ENCODE results near the gene C6orf89.

Gene C6orf89

DNA sequence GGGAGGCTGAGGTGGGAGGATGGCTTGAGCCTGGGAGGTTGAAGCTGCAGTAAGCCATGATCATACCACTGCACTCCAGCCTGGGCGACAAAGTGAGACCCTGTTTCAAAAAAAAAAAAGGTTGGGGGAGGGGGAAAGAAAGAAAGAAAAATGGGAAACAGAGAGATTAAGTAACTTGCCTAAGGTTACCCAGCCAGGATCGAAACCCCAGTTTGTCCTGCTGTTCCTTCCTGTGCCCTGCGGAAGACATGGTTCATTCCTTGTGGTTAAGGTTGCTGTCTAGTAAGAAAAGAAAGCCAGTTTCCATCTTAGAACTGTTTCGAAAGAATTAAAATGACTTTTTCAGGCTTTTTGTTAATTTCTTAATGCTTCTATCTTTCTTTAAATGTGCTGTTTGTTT, 29.8 kb downstream of the C6orf89 start:
- H3K9ac ChIP-seq (ENCODE audit: low read length) = no peak overlapping the region

DNA sequence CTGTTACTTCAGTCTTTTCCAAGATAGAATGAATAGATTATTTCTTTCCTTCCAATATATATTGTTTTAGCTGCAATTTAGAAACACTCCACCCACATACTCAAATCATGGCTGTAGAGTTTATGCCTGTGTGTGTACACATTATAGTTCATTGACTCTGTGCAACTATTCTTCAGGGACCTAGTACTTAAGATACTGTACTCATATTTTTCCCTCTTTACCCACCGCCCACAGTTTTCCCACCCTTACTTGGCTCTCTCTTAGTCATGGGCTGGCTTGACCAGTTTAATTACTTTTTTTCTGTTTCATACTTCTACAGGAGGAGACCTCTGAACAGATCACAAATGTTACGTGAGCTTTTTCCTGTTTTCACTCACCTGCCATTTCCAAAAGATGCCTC, 30.4 kb downstream of the C6orf89 start:
- peak; percentile 34 for DNase-seq (ENCODE audit: low read depth)
- H3K9ac ChIP-seq (ENCODE audit: low read length) = no peak overlapping the region

More for the DNA sequence above, 29.8 kb downstream of the C6orf89 start:
- Histone ChIP-seq H3K4me1 (ENCODE audit: control insufficient read depth, insufficient read depth, low read length) (peaks cover 59% of the 10 kb centered on the region), H3K27me3 (replicated peaks; ENCODE audit: control insufficient read depth, insufficient read depth, low read length) (no peaks in the 10 kb centered on the region), H3K9me3 (ENCODE audit: control insufficient read depth, low read length) (no peaks in the 10 kb centered on the region), H3K36me3 (ENCODE audit: control insufficient read depth, insufficient read depth, low read length, severe bottlenecking) (peaks cover 50% of the 10 kb centered on the region), H3K4me3 (ENCODE audit: low read length) (no peak overlapping the region)
- no peak for DNase-seq (ENCODE audit: low read depth)

DNA sequence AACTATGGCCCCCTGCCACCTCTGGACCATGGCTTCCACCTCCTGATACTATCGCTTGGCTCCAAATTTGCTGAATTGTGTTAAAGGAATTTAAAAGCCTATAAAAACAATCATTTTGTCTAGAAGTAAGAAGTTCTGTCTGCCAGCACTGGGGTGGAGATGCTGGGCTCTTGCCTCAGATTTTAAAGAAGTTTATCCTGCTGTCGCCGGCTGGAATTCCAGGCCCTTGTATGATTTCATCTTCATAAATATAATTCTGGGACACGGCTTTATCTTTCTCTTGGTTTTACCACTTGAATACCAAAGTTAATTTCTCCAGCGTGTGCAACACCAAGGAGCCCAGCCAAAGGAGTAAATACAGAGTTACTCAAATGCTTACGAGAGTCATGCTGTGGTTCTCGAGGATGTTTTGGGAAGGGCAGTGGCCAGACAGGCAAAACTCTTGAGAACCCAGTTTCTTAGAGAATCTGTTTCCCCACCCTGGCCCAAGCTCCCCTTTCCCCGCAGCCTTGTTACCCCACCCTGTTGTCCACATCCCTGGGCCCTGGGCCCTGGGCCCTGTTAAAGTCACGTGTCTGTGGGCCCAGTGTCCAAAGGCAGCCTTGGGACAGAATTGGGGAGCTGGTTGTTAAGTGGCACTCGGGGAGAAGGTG, 31.9 kb downstream of the C6orf89 start:
- peak overlapping the region; percentile 47 for H3K9ac ChIP-seq (ENCODE audit: low read length)
- no peaks in the 10 kb centered on the region for H3K27me3 ChIP-seq (replicated peaks; ENCODE audit: control insufficient read depth, insufficient read depth, low read length)
- peaks cover 62% of the 10 kb centered on the region for H3K4me1 ChIP-seq (ENCODE audit: control insufficient read depth, insufficient read depth, low read length)
- H3K9me3 ChIP-seq (ENCODE audit: control insufficient read depth, low read length) = no peaks in the 10 kb centered on the region
- H3K4me3 ChIP-seq (ENCODE audit: low read length) = no peak overlapping the region
- DNase-seq (ENCODE audit: low read depth) = peak; percentile 93
- H3K36me3 ChIP-seq (ENCODE audit: control insufficient read depth, insufficient read depth, low read length, severe bottlenecking) = peaks cover 48% of the 10 kb centered on the region

More for the DNA sequence above, 30.4 kb downstream of the C6orf89 start:
- H3K4me1 ChIP-seq (ENCODE audit: control insufficient read depth, insufficient read depth, low read length) = peaks cover 64% of the 10 kb centered on the region
- H3K4me3 ChIP-seq (ENCODE audit: low read length) = no peak overlapping the region
- H3K27me3 ChIP-seq (replicated peaks; ENCODE audit: control insufficient read depth, insufficient read depth, low read length) = no peaks in the 10 kb centered on the region
- no peaks in the 10 kb centered on the region for H3K9me3 ChIP-seq (ENCODE audit: control insufficient read depth, low read length)
- peaks cover 51% of the 10 kb centered on the region for H3K36me3 ChIP-seq (ENCODE audit: control insufficient read depth, insufficient read depth, low read length, severe bottlenecking)

DNA sequence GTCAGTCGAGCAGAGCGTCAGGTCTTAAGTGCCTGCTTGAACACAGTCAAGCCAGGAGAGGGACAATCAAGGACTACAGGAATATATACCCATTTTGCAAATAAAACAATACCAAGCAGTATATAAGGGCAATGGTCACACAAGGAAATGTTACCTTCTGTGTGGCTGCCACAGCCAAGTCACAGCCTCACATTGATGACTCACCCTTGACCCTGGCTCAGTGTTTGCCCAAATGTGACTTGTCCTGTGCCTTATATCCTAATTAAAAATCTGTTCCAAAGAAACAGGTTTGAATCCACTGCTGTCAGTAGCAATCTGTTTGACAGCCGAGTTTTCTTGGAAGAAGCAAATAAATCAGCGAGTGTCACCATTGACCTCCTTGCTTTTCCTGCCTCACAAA, 34.3 kb downstream of the C6orf89 start:
- H3K9me3 ChIP-seq (ENCODE audit: control insufficient read depth, low read length) = no peaks in the 10 kb centered on the region
- H3K4me3 ChIP-seq (ENCODE audit: low read length) = peak overlapping the region; percentile 35
- DNase-seq (ENCODE audit: low read depth) = no peak
- peaks cover 64% of the 10 kb centered on the region for H3K4me1 ChIP-seq (ENCODE audit: control insufficient read depth, insufficient read depth, low read length)
- H3K36me3 ChIP-seq (ENCODE audit: control insufficient read depth, insufficient read depth, low read length, severe bottlenecking) = peaks cover 55% of the 10 kb centered on the region
- no peaks in the 10 kb centered on the region for H3K27me3 ChIP-seq (replicated peaks; ENCODE audit: control insufficient read depth, insufficient read depth, low read length)
- no peak overlapping the region for H3K9ac ChIP-seq (ENCODE audit: low read length)

DNA sequence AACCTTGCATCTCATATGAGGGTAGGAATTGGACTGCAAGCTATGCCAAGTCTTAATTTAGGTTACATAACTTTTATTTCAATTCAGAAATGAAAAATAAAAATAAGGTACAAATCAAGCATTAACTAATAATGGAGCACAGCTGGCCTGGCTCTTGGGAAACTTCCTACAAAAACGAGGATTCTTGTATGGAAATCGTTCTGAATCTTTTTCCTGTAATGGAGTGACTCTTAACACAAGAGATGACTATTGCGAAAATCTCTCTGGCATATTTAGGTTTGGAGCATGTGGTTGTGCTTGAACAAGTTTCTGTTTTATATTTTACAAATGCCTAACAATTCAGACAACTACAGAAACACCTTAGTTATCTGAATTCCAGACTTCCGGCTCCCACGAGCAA, 34.8 kb downstream of the C6orf89 start:
- H3K4me1 ChIP-seq (ENCODE audit: control insufficient read depth, insufficient read depth, low read length) = peaks cover 64% of the 10 kb centered on the region
- H3K9ac ChIP-seq (ENCODE audit: low read length) = no peak overlapping the region
- peak; percentile 78 for DNase-seq (ENCODE audit: low read depth)
- H3K27me3 ChIP-seq (replicated peaks; ENCODE audit: control insufficient read depth, insufficient read depth, low read length) = no peaks in the 10 kb centered on the region
- H3K9me3 ChIP-seq (ENCODE audit: control insufficient read depth, low read length) = no peaks in the 10 kb centered on the region
- H3K36me3 ChIP-seq (ENCODE audit: control insufficient read depth, insufficient read depth, low read length, severe bottlenecking) = peaks cover 55% of the 10 kb centered on the region
- peak overlapping the region; percentile 35 for H3K4me3 ChIP-seq (ENCODE audit: low read length)

DNA sequence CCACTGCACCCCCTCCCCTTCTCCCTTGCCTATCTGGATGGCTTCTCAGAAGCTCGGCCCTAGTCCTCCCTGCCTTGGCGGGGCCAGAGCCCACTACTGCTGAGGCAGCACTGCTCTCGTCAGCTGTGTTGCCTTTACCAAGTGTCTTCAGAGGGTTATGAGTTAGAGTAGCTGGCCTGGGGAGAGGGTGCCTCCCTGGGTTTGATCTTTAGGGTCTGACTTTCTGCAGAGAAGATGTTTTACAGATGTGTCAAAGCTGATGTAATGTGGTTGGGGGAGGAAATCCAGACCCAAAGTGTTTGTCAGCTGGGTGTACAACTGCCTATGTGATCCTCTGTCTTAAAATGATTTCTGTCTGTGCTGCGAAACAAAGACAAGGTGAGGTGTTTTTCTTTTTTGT, 38.4 kb downstream of the C6orf89 start:
- no peaks in the 10 kb centered on the region for H3K9me3 ChIP-seq (ENCODE audit: control insufficient read depth, low read length)
- H3K4me1 ChIP-seq (ENCODE audit: control insufficient read depth, insufficient read depth, low read length) = peaks cover 56% of the 10 kb centered on the region
- H3K27me3 ChIP-seq (replicated peaks; ENCODE audit: control insufficient read depth, insufficient read depth, low read length) = no peaks in the 10 kb centered on the region
- no peak for DNase-seq (ENCODE audit: low read depth)
- H3K4me3 ChIP-seq (ENCODE audit: low read length) = no peak overlapping the region
- H3K9ac ChIP-seq (ENCODE audit: low read length) = no peak overlapping the region
- H3K36me3 ChIP-seq (ENCODE audit: control insufficient read depth, insufficient read depth, low read length, severe bottlenecking) = peaks cover 43% of the 10 kb centered on the region

DNA sequence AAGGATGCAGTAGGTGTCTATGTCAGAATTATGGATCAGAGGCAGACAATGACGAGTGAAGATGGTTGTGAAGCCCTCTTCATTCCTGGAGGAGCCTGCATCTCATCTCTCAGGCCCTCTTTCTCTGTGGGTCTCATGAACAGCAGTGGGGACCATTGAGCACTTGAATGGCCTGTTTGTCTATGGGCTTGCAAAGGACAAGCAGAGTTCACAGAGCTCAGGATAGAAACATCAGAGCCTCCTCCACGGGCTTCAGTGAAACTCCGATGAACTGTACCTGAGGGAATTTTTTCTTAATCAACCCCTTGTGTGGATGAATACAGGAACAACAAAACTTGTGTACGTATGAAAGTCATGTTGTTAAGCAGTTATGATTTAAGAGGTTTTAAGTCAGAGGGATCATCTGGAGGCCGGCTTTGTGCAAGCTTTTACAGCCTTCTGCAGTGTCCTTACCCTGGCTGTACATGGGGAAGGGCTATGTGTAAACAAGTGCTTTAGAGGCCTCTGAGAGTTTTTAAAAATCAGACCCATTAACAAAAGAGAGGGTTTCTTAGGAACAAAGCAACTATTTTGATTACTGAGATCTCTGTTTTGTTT, 39.1 kb downstream of the C6orf89 start:
- H3K9ac ChIP-seq (ENCODE audit: low read length) = no peak overlapping the region
- peaks cover 37% of the 10 kb centered on the region for H3K36me3 ChIP-seq (ENCODE audit: control insufficient read depth, insufficient read depth, low read length, severe bottlenecking)
- H3K9me3 ChIP-seq (ENCODE audit: control insufficient read depth, low read length) = no peaks in the 10 kb centered on the region
- no peak overlapping the region for H3K4me3 ChIP-seq (ENCODE audit: low read length)
- peaks cover 56% of the 10 kb centered on the region for H3K4me1 ChIP-seq (ENCODE audit: control insufficient read depth, insufficient read depth, low read length)
- no peaks in the 10 kb centered on the region for H3K27me3 ChIP-seq (replicated peaks; ENCODE audit: control insufficient read depth, insufficient read depth, low read length)
- no peak for DNase-seq (ENCODE audit: low read depth)

DNA sequence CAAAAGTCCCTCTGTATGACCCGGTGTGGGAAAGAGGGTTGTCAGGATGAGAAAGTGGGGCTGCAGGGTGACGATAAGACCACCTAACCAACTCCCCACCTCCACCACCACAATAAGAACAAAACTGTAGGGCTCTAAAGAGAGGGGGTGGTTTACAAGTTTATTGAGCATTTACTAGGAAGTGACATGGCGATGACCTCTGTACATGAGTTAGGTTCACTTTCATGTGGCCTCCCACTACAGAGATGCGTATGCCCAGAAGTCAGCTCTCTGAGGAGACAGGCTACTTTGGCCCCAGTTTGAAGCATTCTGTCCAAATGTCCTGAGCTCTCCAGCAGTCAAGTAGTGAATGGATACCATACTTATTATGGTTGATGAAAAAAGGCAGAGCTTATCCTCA, 40.1 kb downstream of the C6orf89 start:
- Histone ChIP-seq H3K27me3 (replicated peaks; ENCODE audit: control insufficient read depth, insufficient read depth, low read length) (no peaks in the 10 kb centered on the region), H3K9me3 (ENCODE audit: control insufficient read depth, low read length) (no peaks in the 10 kb centered on the region), H3K4me3 (ENCODE audit: low read length) (no peak overlapping the region), H3K4me1 (ENCODE audit: control insufficient read depth, insufficient read depth, low read length) (peaks cover 57% of the 10 kb centered on the region), H3K9ac (ENCODE audit: low read length) (no peak overlapping the region), H3K36me3 (ENCODE audit: control insufficient read depth, insufficient read depth, low read length, severe bottlenecking) (peaks cover 34% of the 10 kb centered on the region)
- no peak for DNase-seq (ENCODE audit: low read depth)

DNA sequence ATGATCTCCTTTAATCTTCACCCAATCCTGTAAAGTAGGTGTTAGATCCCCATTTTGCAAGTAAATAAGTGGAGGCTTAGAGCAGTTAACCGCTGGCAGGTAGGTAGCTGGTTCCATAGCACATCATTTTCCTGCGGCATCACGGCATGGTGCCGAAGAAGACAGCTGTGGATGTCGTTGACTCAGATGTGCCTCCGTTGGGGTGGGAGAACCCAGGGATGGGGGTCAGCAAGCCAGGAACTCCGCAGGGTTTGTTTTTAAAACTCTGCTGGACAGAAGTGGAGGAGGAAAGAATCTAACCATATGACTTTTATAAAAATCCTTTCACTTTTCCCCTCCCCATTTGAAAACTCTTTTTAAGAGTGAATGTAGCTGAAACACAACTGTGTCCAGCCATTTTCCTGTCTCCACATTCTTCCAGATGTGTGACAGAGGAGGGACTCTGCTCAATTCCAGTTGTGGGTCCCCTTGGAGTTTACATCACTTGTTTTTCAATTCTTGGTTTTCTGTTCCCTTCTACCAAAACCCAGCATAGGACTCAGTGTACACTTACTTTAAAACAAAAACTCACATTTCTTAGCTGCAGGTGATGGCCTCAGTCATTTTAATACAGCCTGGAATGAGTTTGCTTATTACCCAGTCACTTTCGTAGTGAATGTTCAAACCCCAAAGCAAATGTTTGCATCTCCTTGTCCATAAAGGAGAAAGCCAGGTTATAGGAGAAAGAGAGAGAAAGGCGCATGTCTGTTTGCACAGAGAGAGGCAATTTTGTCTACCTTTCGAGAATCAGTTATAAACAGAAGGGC, 41.2 kb downstream of the C6orf89 start:
- Histone ChIP-seq H3K9me3 (ENCODE audit: control insufficient read depth, low read length) (no peaks in the 10 kb centered on the region), H3K4me3 (ENCODE audit: low read length) (no peak overlapping the region), H3K36me3 (ENCODE audit: control insufficient read depth, insufficient read depth, low read length, severe bottlenecking) (peaks cover 30% of the 10 kb centered on the region), H3K27me3 (replicated peaks; ENCODE audit: control insufficient read depth, insufficient read depth, low read length) (no peaks in the 10 kb centered on the region), H3K4me1 (ENCODE audit: control insufficient read depth, insufficient read depth, low read length) (peaks cover 55% of the 10 kb centered on the region), H3K9ac (ENCODE audit: low read length) (no peak overlapping the region)
- no peak for DNase-seq (ENCODE audit: low read depth)

DNA sequence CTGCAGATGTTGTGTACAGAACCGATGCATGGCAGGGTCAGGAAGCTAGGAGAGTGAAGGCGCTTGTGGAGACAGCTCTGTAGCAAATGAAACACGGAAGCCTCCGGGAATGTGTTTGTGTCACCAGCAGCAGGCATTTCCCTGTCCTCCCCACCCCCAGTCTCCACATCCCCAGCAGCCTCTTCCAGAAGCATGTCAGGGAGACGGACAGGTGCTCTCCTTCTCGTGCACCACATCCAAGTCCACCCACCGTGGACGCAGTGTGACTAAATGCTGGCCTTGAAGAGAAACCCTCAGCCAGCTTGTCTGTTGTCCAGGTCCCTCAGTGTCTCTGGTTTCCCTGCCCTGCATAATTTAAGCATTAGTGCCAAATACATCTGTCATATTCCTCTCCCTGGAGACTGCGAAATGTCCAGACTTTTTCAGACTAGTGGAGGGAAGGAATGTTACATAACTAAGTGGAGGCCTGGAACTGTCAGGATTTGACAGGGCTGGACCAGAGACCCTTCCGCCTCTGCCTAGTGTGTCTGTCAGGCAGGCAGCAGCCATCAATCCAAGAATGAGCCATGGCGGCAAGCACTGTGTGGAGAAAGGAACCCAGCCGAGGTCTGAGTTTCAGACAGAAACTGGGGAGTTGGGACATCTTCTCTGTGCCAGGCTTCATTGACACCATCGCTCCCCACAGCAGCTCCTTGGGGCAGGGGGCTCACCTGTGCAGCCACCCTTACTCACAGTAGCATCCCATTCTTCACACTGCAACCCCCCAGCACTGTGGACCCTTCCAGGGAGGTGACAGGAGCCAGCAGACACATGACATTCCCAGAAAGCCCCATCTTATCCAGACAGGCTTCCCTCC, 42.2 kb downstream of the C6orf89 start:
- DNase-seq (ENCODE audit: low read depth) = no peak
- H3K36me3 ChIP-seq (ENCODE audit: control insufficient read depth, insufficient read depth, low read length, severe bottlenecking) = peaks cover 27% of the 10 kb centered on the region
- H3K9me3 ChIP-seq (ENCODE audit: control insufficient read depth, low read length) = no peaks in the 10 kb centered on the region
- peaks cover 57% of the 10 kb centered on the region for H3K4me1 ChIP-seq (ENCODE audit: control insufficient read depth, insufficient read depth, low read length)
- no peak overlapping the region for H3K9ac ChIP-seq (ENCODE audit: low read length)
- H3K4me3 ChIP-seq (ENCODE audit: low read length) = no peak overlapping the region
- no peaks in the 10 kb centered on the region for H3K27me3 ChIP-seq (replicated peaks; ENCODE audit: control insufficient read depth, insufficient read depth, low read length)

DNA sequence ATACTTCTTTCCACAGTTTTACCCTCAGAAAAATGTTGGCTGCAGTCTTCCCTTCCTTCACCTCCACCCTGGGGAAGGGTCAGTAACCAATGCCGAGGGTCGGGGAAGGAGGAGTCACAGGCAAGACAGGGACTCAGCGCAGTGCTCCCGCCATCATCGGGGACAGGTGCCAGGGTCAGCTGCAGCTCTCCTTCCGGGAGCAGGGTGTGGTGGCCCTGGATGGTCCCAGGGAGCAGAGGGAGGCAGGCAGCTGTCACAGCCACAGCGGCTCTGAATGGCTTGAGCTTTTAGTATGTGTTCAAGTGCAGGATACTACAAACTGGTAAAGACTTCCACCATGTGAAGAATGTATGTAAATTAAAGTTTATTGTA, 42.8 kb downstream of the C6orf89 start:
- peaks cover 23% of the 10 kb centered on the region for H3K36me3 ChIP-seq (ENCODE audit: control insufficient read depth, insufficient read depth, low read length, severe bottlenecking)
- peaks cover 63% of the 10 kb centered on the region for H3K4me1 ChIP-seq (ENCODE audit: control insufficient read depth, insufficient read depth, low read length)
- H3K9me3 ChIP-seq (ENCODE audit: control insufficient read depth, low read length) = no peaks in the 10 kb centered on the region
- no peak overlapping the region for H3K9ac ChIP-seq (ENCODE audit: low read length)
- no peak overlapping the region for H3K4me3 ChIP-seq (ENCODE audit: low read length)
- H3K27me3 ChIP-seq (replicated peaks; ENCODE audit: control insufficient read depth, insufficient read depth, low read length) = no peaks in the 10 kb centered on the region
- no peak for DNase-seq (ENCODE audit: low read depth)

All from adipocyte (in vitro differentiated cells).